Naive thymus-derived CD8-positive, alpha-beta T cell (primary cell): Measurements from ENCODE around the gene INSM1. TPM values are rescaled to one million over a fixed set of nuclear protein-coding genes. Genes with fewer than 3 reads are reported as not detected.
A peak's percentile ranks its signal among the peaks of the same experiment; 100 is the strongest.

Experiments
- ATAC-seq, 2 donors: fragments of 150-1000 bp; cut with Tn5 transposase in 1 of 2; sonication (Bioruptor Pico), chemical (Tn5 transposase) in 1 of 2; 1 replicate in 1 of 2; 2 replicates in 1 of 2; pipeline ENCODE4 v1.10.0; 2021; ENCODE audit warnings: mild to moderate bottlenecking in 2 of 2, moderate library complexity in 2 of 2
- POLR2A ChIA-PET: fragments of 350-600 bp; sonication (Branson Sonifier 250); formaldehyde crosslinking; loops from one replicate; lab custom pipeline; 2021; ENCODE audit warnings: antibody characterized with exemption; lab: Charles Lee
- DNase-seq, 10 donors: peaks; one replicate each; pipeline versions ENCODE4 v3.0.0 to v3.0.0-alpha.2; 2020 to 2022
- H3K27ac Mint-ChIP-seq, 10 donors: one replicate each; pipeline ENCODE4 v1.8.0; 2020 to 2022; ENCODE audit warnings: mild to moderate bottlenecking in 10 of 10, mixed read lengths in 10 of 10, moderate library complexity in 4 of 10, inconsistent platforms in 1 of 10
- H3K27me3 Mint-ChIP-seq, 5 donors: one replicate each; pipeline ENCODE4 v1.8.0; 2021 to 2022; ENCODE audit warnings: mixed read lengths in 5 of 5
- H3K36me3 Mint-ChIP-seq, 3 donors: one replicate each; pipeline ENCODE4 v1.8.0; 2020 to 2022; ENCODE audit warnings: mixed read lengths in 3 of 3, mild to moderate bottlenecking in 2 of 3, inconsistent platforms in 1 of 3
- H3K4me1 Mint-ChIP-seq, 4 donors: one replicate each; pipeline ENCODE4 v1.8.0; 2021 to 2022; ENCODE audit warnings: mixed read lengths in 4 of 4
- H3K4me3 Mint-ChIP-seq, 10 donors: one replicate each; pipeline ENCODE4 v1.8.0; 2020 to 2022; ENCODE audit warnings: mild to moderate bottlenecking in 10 of 10, mixed read lengths in 10 of 10, moderate library complexity in 6 of 10, inconsistent platforms in 1 of 10
- H3K9me3 Mint-ChIP-seq, 9 donors: one replicate each; pipeline ENCODE4 v1.8.0; 2020 to 2022; ENCODE audit warnings: mixed read lengths in 9 of 9, mild to moderate bottlenecking in 3 of 9, inconsistent platforms in 1 of 9, moderate library complexity in 1 of 9
- polyA plus RNA-seq, 3 donors: library from polyadenylated mRNA; unstranded; fragments of 300-500 nt; fragmentation: Illumina TruSeq; gene quantifications; one replicate each; pipeline ENCODE4 v1.2.3, GENCODE V29; 2021
- total RNA-seq, 8 experiments: library from RNA in 2 of 8; stranded (reverse) in 2 of 8; gene quantifications; one replicate each; pipeline ENCODE4 v1.2.3 and lab custom pipeline; 2021 to 2026

The INSM1 gene
- total RNA-seq: not detected
- not detected for polyA plus RNA-seq
- total RNA-seq (lab: John Stamatoyannopoulos, UW): 0 to 0.17 (median 0) reads per million in 6 experiments

- POLR2A ChIA-PET: no interaction called here
- Mint-ChIP-seq H3K4me1 (peaks cover 5 to 22% (median 19%) of the 10 kb centered on the region in 4 donors), H3K4me3 (peak within 1 kb of the TSS in 4 of 10 donors; percentile 18 to 70 (median 55)), H3K27me3 (peaks cover 29 to 68% (median 49%) of the 10 kb centered on the region in 5 donors), H3K9me3 (peaks cover 0 to 3% (median 0%) of the 10 kb centered on the region in 9 donors), H3K27ac (no peak within 1 kb of the TSS), H3K36me3 (peaks cover 0 to 5% (median 5%) of the 10 kb centered on the region in 3 donors)
- DNase-seq (no peak), ATAC-seq (no peak)
Measured at GRCh38 chr20:20367575-20368417, at the start of gene INSM1. Gene INSM1, plus strand, starts transcription at chr20:20368104. Its CDS starts 164 bp downstream, at chr20:20368268.

- H3K36me3 Mint-ChIP-seq: peaks cover 0 to 6% (median 0%) of the 10 kb centered on the region in 3 donors
- H3K4me1 Mint-ChIP-seq: peaks cover 0 to 3% (median 0%) of the 10 kb centered on the region in 4 donors
- H3K27ac Mint-ChIP-seq: no peak overlapping the region
- no peak overlapping the region for H3K4me3 Mint-ChIP-seq
- POLR2A ChIA-PET: no interaction called here
- ATAC-seq (no peak), DNase-seq (no peak)
- H3K9me3 Mint-ChIP-seq: peaks cover 0 to 27% (median 4%) of the 10 kb centered on the region in 9 donors
- peaks cover 0 to 8% (median 5%) of the 10 kb centered on the region in 5 donors for H3K27me3 Mint-ChIP-seq
Measured at GRCh38 chr20:20318365-20319161, 49.3 kb upstream of the INSM1 start.

GRCh38 chr20:20321134-20321533 lies 46.8 kb upstream of the INSM1 start:
- ATAC-seq: no peak
- peaks cover 0 to 6% (median 0%) of the 10 kb centered on the region in 3 donors for H3K36me3 Mint-ChIP-seq
- no peak overlapping the region for H3K27ac Mint-ChIP-seq
- H3K9me3 Mint-ChIP-seq: peaks cover 0 to 27% (median 4%) of the 10 kb centered on the region in 9 donors
- H3K4me3 Mint-ChIP-seq: no peak overlapping the region
- no peak for DNase-seq
- POLR2A ChIA-PET: no interaction called here
- peaks cover 0 to 3% (median 0%) of the 10 kb centered on the region in 4 donors for H3K4me1 Mint-ChIP-seq
- H3K27me3 Mint-ChIP-seq: peaks cover 0 to 9% (median 5%) of the 10 kb centered on the region in 5 donors

GRCh38 chr20:20321917-20322316 lies 46.0 kb upstream of the INSM1 start:
- ATAC-seq: no peak
- POLR2A ChIA-PET: no interaction called here
- no peak overlapping the region for H3K4me3 Mint-ChIP-seq
- H3K4me1 Mint-ChIP-seq: peaks cover 0 to 3% (median 0%) of the 10 kb centered on the region in 4 donors
- peaks cover 0 to 9% (median 5%) of the 10 kb centered on the region in 5 donors for H3K27me3 Mint-ChIP-seq
- H3K27ac Mint-ChIP-seq: no peak overlapping the region
- no peak for DNase-seq
- peaks cover 0 to 27% (median 4%) of the 10 kb centered on the region in 9 donors for H3K9me3 Mint-ChIP-seq
- H3K36me3 Mint-ChIP-seq: peaks cover 0 to 6% (median 0%) of the 10 kb centered on the region in 3 donors

GRCh38 chr20:20322912-20323311 lies 45.0 kb upstream of the INSM1 start:
- H3K9me3 Mint-ChIP-seq: peaks cover 0 to 27% (median 2%) of the 10 kb centered on the region in 9 donors
- no peak overlapping the region for H3K27ac Mint-ChIP-seq
- H3K36me3 Mint-ChIP-seq: peaks cover 0 to 6% (median 0%) of the 10 kb centered on the region in 3 donors
- H3K4me3 Mint-ChIP-seq: no peak overlapping the region
- POLR2A ChIA-PET: no interaction called here
- H3K4me1 Mint-ChIP-seq: no peaks in the 10 kb centered on the region
- H3K27me3 Mint-ChIP-seq: peaks cover 0 to 6% (median 2%) of the 10 kb centered on the region in 5 donors
- DNase-seq: no peak
- ATAC-seq: no peak

- POLR2A ChIA-PET: no interaction called here
- ATAC-seq (no peak), DNase-seq (no peak)
- Mint-ChIP-seq H3K4me3 (no peak overlapping the region), H3K36me3 (no peaks in the 10 kb centered on the region), H3K9me3 (no peaks in the 10 kb centered on the region), H3K27me3 (peaks cover 1 to 19% (median 6%) of the 10 kb centered on the region in 5 donors), H3K4me1 (no peaks in the 10 kb centered on the region), H3K27ac (no peak overlapping the region)
Measured at GRCh38 chr20:20327746-20328145, 40.2 kb upstream of the INSM1 start.

- Mint-ChIP-seq H3K4me1 (peaks cover 0 to under 1% (median 0%) of the 10 kb centered on the region in 4 donors), H3K36me3 (no peaks in the 10 kb centered on the region), H3K4me3 (no peak overlapping the region), H3K27me3 (peaks cover 1 to 21% (median 9%) of the 10 kb centered on the region in 5 donors), H3K9me3 (no peaks in the 10 kb centered on the region), H3K27ac (no peak overlapping the region)
- POLR2A ChIA-PET: no interaction called here
- no peak for DNase-seq
- ATAC-seq: no peak
Measured at GRCh38 chr20:20329564-20329963, 38.3 kb upstream of the INSM1 start.

GRCh38 chr20:20331156-20331555 lies 36.7 kb upstream of the INSM1 start:
- DNase-seq (no peak), ATAC-seq (no peak)
- H3K9me3 Mint-ChIP-seq: peaks cover 0 to 6% (median 0%) of the 10 kb centered on the region in 9 donors
- POLR2A ChIA-PET: no interaction called here
- H3K27ac Mint-ChIP-seq: no peak overlapping the region
- peaks cover 0 to 5% (median 0%) of the 10 kb centered on the region in 4 donors for H3K4me1 Mint-ChIP-seq
- H3K36me3 Mint-ChIP-seq: no peaks in the 10 kb centered on the region
- H3K27me3 Mint-ChIP-seq: peaks cover 1 to 21% (median 9%) of the 10 kb centered on the region in 5 donors
- no peak overlapping the region for H3K4me3 Mint-ChIP-seq

- POLR2A ChIA-PET: no interaction called here
- Mint-ChIP-seq H3K4me1 (peaks cover 0 to 5% (median 0%) of the 10 kb centered on the region in 4 donors), H3K27ac (no peak overlapping the region), H3K36me3 (no peaks in the 10 kb centered on the region), H3K27me3 (peaks cover 0 to 21% (median 9%) of the 10 kb centered on the region in 5 donors), H3K4me3 (no peak overlapping the region), H3K9me3 (peaks cover 0 to 7% (median 3%) of the 10 kb centered on the region in 9 donors)
- DNase-seq: no peak
- no peak for ATAC-seq
Measured at GRCh38 chr20:20331817-20332216, 36.1 kb upstream of the INSM1 start.

GRCh38 chr20:20333866-20334265 lies 34.0 kb upstream of the INSM1 start:
- no peaks in the 10 kb centered on the region for H3K36me3 Mint-ChIP-seq
- H3K4me1 Mint-ChIP-seq: peaks cover 0 to 5% (median under 1%) of the 10 kb centered on the region in 4 donors
- POLR2A ChIA-PET: no interaction called here
- H3K4me3 Mint-ChIP-seq: no peak overlapping the region
- DNase-seq (no peak), ATAC-seq (no peak)
- peaks cover 0 to 21% (median 9%) of the 10 kb centered on the region in 5 donors for H3K27me3 Mint-ChIP-seq
- peaks cover 0 to 13% (median 3%) of the 10 kb centered on the region in 9 donors for H3K9me3 Mint-ChIP-seq
- no peak overlapping the region for H3K27ac Mint-ChIP-seq

- DNase-seq (no peak), ATAC-seq (no peak)
- H3K4me1 Mint-ChIP-seq: peaks cover 0 to 5% (median under 1%) of the 10 kb centered on the region in 4 donors
Measured at GRCh38 chr20:20334489-20334888, 33.4 kb upstream of the INSM1 start.

GRCh38 chr20:20338133-20338730 lies 29.7 kb upstream of the INSM1 start:
- no peak overlapping the region for H3K4me3 Mint-ChIP-seq
- H3K27ac Mint-ChIP-seq: no peak overlapping the region
- H3K4me1 Mint-ChIP-seq: peaks cover 0 to 5% (median 2%) of the 10 kb centered on the region in 4 donors
- H3K9me3 Mint-ChIP-seq: peaks cover 0 to 13% (median 3%) of the 10 kb centered on the region in 9 donors
- DNase-seq (no peak), ATAC-seq (no peak)
- POLR2A ChIA-PET: no interaction called here
- peaks cover 0 to 3% (median 2%) of the 10 kb centered on the region in 5 donors for H3K27me3 Mint-ChIP-seq
- H3K36me3 Mint-ChIP-seq: no peaks in the 10 kb centered on the region

More at GRCh38 chr20:20334489-20334888, 33.4 kb upstream of the INSM1 start:
- H3K27ac Mint-ChIP-seq: no peak overlapping the region
- peaks cover 0 to 13% (median 3%) of the 10 kb centered on the region in 9 donors for H3K9me3 Mint-ChIP-seq
- H3K27me3 Mint-ChIP-seq: peaks cover 0 to 15% (median 3%) of the 10 kb centered on the region in 5 donors
- H3K36me3 Mint-ChIP-seq: no peaks in the 10 kb centered on the region
- peak overlapping the region in 1 of 10 donors; percentile 4 for H3K4me3 Mint-ChIP-seq
- POLR2A ChIA-PET: interaction anchor here (0.6 kb wide), 1 partner anchor 45 kb away, joined by 4 read pairs; no protein-coding TSS in a partner anchor
